GM21825 (cell line): ENCODE results near the gene HDAC7.

Experiments used
- ATAC-seq: cut with Tn5 transposase; IDR thresholded peaks from one replicate; pipeline ENCODE4 v1.9.1; 2021; ENCODE audit warnings: mild to moderate bottlenecking, moderate library complexity; ENCODE audit not compliant: unreplicated experiment

Gene HDAC7

DNA sequence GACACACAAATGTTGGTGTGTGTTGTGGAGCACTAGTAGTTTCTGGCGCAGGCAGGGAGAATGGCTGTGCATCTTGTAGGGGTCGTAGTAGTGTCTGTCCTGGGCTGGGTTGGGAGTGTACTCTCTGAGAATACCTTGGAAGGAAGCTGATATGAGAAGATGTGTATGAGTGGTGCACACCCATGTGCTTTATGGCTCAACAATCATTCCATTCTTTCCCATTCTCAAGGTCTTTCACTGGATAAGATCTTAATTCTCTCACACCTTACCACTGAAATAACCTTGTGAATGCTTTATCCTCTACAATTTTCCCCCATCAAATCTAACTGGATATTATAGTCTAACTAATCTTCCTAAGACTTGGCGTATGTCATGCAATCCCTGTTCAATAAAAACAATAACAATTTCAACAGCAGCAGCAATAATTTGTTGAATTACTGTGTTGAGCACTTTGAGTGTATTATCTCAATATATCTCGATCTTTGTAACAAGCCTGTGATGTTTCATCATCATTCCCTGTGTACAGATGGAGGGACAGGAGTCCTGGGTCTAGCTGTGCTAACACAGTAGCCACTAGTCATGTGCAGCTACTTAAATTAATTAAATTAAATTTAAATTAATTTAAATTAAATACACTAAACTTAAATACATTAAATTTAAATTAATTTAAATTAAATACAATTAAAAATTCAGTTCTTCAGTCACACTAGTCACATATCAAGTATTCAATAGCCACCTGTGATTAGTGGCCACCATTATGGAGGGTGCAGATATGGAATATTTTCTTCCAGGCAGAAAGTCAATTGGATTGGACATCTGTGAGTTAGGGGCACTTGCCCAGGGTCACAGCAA is 50.2 kb downstream of the HDAC7 start:
- no peak for ATAC-seq

DNA sequence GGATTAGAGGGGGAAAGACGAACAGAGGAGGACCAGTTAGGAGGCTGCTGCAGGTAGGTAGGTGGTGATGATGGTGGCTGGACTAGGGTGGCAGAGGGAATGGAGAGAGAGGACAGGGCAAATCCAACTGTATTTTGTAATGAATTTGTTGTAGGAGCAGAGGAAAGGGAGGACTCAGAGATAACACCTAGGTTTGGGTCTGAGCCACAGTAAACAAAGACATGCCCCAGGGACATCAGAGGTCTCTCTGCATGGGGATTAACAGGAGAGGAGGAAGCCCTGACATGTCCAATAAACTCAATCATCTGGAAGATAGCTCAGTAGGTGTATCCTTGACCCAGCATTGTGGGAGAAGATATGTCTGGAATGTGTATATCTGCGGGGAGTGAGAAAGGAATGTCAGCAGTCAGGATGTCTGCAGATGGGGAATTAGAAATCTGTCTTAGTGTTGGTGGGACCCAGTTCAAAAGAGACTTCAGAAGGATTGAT is 51.3 kb downstream of the HDAC7 start:
- ATAC-seq: no peak

DNA sequence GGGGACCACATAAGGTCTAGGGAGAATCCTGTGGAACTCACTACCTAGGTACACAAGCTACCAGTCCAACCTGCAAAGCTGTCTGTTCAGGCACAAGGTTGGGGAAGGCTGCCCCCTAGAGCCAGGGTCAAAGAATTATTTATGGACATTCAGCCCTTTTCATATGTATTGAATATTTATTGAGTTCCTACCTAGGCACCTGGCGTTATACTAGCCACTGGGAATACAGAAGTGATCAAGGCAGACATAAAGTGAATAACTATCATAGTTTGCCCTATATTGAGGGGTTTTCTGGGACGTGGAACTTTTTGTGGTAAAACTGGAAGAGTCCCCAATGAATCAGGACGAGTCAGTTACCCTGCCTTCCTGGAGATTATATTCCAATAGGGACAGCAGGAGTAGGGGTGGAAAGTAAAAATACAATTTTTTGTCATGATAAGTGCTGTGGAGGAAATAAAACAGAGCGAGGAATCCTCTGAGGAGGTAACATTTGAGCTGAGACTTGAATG is 52.4 kb downstream of the HDAC7 start:
- no peak for ATAC-seq

DNA sequence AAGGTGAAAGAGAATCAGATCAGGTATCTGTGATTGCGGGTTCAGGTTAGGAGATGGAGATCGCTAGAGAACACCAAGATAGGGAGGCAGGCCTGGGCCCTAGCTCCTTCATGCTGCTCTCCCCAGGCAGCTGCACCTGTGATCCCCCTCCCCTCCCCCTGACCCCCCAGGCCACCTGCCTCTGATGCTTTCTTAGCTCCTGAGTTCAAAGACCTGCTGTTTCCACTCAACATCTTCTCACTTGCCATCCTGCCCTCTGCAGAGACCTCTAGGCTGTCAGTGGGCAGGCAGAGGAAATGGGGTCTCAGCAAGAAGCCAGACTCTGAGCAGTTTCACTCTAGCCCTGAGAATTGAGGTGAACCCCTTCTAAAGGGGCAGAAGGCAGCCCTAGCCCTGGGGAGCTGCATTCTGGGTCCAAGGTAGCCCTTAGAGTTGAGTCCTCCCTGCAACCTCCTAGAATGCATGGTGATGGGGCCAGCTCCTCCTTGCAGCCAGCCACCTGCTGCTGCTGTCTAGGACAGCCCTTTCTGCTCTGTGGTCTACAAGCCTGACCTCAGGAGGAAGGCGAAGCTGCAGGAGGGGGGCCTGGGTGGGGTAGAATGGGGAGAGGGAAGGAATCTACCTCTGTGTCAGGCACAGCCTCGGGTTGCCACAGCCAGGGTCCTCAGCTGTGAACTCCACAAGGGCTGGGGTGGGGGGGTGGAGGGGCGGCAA is 53.0 kb downstream of the HDAC7 start:
- ATAC-seq: no peak

DNA sequence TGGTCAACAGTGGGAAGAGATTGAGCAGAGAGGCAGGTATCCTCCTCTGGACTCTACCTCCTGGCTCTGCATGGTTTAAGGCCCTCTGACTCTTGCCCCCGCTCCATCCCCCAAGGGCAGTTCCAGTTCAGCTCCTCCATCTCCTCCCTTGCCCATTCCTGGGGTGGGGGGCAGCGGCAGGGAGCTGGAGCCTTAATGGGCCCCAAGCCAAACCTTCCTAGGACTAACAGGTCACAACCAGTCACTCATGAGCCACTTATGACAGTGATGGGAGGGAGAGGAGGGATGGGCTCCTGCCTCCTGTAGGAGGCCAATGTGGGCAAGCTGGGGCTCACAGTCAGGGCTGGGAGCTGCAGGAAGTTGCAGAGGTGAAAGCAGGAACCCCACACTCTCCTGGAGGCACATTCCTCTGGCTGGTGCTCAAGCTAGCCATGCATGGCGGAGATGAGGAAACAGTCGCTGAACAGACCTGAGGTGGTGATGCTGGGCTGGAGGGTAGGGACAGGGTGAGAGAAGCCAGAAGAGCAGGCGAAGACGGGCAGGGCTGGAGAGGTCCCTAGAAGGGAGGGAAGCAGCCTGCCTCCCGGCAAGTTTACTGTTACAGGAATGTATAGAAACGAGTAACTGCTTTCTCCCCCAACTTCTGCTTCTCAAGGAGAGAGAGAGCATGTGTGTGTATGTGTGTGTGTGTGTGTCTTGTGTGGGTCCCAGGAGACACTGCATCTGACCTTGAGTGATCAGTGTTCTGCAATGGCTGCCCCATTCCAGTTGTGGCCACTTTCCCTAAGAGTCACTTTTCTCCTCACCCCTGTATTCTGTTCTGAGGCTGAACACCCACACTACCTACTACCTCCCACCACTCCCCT is 56.0 kb downstream of the HDAC7 start:
- no peak for ATAC-seq

DNA sequence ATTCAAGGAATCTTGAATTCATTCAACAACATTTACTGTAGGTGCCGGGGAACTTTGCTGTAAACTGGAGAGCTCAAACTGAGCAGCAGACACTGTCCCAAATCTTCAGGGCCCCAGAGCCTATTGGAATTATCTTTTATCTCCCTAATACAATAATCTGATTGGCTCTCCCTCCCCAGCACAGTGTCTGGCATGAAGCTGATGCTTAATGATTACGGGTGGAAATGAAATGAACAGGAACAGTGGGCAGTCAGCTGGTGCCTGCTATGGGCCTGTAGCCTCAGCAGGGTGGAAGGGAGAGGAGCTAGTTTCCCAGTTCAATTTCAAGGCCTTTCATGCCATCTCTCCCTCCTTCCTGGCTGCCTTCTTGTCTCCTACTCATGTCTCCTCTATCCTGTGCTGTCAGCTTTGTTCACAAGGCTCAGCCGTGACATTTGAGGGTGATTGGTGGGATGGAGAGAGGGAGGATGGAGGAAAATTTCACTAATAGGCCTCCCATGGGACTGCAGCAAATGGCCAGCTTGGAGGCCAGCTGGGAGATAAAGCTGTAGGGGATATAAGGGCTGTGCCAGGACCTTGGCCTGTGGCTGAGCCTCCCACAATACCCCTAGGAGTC is 56.7 kb downstream of the HDAC7 start:
- no peak for ATAC-seq

DNA sequence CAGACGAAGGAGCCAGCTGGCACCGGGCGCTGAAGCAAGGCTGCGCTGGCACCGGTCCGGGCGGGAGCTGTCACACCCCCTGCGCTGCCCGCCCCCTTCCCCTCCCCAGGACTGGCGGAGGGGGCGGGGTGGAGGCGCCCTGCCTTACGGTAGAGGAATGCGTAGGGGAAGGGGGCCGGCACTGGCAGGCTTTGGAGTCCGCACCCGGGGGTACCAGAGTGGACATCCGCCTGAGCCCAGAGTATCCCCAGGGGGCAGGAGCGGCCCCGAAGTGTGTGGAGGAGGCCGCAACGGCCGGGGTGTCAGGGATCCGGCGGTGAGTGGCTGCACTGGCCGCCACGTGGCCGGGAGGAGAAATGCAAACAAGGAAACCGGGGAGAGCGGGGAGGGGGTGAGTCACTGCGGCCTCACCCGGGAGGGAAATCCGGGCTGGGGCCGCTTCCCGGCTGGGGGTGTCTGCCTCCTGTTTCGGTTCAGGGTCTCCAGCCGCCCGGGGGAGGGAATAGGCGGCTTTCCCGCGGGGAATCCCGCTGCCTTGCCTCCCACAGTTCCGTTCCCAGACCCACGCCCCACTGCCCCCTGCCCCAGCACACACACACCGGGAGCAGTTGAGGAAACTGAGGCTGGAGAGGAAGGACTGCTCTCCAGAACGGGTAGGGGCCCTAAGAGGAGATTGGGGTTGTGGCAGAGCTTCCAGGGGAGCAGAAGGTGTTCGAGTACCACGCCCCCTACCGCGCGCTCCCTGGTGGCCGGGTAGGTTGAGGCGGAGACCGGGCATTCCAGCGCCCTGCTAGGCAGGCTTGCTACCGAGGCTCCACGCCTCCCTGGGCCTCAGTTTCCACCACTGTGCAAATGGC is 60.6 kb downstream of the HDAC7 start, which contains the start of gene RAPGEF3:
RAPGEF3 (minus strand) TSS at position 47 of the 857 bp plus-strand sequence. CDS start 324 bp downstream, outside the sequence.
- ATAC-seq: peak; percentile 52

DNA sequence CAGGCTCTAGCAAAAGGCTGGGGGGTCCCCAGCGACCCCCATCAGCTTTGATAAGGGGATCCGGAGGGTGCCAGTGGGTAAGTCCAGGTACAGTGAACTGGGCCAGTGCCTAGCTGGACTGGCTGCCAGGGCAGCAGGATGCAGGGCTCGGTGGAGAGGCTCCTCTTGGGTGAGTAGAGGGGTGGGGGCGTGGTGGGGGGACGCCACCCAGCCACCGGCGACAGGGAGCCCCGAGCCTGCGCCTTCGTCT is 61.2 kb downstream of the HDAC7 start:
- ATAC-seq: no peak

DNA sequence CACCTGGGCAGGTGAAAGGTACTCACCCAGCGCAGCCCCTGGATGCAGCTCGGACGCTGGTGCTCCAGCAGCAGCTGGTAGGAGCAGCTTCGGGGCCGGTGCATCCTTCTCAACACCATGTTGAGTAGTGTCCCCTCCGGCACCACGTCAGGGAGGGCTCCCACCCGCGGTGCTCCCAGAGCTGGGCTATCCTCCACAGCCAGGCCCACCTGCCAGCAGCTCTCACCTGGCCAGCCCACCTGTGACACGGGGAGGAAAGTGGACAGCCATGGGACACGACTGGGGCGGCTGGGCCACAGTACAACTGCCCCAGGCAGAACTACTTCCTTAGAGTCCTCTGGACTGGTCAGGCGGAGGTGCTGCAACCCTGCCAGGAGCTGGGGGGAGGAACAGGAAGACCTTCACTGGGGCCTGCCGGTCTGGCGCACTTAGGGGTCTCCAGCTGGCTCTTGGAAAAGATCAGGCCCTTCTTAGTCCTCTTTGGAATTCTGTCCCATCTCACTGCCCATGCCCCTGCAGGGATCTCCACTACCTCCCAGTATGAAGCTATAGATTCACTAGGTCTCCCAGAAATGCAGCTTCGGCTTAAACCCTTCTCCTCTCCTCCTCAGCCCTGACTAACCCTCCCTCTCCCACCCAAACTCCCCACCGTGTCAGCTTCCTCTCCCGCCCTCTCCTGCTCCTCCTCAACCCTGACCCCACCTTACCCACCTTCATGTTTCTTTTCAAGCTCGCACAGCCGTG is 61.7 kb downstream of the HDAC7 start:
- ATAC-seq: no peak

DNA sequence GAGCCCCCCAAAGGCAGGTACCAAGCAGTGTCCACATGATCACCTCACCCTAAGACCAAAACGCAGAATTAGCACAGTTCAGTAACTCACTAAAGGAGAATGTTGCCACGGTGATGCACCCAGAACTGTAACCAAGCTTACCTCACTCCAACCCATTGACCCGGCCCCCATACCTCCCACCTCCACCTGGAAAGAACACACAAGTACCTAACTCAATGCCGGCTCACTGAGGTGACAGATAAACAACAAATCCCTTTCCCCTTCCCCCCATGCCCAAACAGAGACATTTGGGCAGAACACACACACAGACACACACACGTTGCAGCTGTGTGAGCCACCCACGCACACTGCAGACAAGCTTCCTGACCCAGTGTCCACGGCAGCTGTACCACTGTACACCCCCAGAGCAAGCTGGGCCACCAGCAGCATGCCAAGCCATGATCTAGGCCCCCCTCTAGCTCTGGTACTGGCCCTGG is 62.3 kb downstream of the HDAC7 start:
- no peak for ATAC-seq

DNA sequence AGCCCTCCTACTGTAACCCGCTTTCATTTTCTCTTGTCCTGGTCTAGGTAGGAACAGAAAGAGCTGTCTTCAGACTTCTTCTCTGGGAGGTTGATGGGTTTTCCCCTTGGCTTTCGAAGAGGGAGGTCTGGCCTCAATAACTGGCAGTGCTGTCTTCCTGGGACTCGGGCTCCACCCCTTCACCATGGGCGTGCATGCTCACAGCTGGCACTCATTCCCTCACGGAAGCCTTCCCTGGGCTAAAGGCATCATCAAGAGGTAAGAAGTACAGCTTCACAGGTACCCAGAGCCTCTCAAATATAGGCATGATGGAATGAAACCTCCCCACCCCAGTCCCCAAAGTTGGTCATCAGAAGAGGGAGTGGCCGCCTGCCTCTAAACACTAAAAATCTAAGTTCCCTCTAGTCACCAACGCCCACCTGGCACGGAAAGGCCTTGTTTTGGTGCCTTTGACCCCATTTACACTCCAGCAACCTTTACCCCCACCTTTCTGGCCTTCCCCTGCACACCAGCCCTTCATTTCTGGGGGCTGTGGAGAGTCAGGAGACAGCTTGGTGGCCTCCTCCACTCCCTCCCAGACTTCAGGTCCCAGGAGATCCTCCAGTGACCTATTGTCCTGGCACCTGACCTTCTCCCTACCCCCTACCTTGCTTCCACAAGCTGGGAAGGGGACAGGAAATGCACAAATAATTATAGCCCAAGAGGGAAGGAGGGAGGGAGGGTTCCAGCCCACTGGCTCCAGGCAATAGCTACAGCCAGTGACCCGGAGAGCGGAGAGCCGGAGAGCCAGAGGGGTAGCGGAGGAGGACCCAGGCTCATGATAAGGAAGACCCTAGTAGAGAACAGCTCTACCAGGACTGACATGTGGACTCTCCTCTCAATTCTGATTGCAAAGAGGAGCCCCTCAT is 63.8 kb downstream of the HDAC7 start:
- peak; percentile 65 for ATAC-seq

DNA sequence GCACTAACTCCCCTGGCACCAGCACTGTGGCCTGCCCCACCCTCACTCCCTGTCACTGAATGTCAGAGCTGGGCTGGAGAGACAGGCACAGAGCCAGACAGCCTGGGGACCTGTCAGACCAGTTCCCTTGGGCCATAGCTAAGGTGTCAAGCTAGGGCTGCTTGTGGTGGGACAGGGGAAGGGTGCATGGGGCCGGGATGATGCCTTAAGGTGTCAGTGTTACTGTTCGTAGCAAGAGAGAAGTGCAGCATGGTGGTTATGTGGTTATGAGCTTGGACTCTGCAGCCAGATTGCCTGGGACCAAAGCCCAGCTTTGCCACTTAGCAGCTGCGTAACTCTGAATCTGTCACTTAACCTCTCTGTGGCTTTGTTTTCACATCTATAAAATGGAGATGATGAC is 64.8 kb downstream of the HDAC7 start:
- no peak for ATAC-seq

DNA sequence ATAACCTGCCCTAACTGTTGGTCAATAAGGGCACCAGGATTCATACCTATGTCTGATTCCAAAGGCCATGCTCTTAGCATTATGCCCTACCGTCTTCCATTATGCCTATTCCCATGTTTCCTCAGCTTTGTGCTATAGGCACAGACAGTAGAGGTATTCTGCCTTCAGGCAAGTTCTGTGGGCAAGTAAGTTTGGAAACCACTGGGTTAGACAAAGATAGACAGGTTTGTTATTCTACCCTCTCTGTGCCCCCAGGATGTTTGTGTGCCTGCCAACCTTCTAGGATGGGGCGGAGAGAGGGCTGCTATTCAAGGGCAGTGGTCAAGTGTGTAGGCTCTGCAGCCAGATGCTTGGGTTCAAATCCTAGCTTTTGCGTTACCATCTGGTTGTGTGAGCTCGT is 65.6 kb downstream of the HDAC7 start:
- ATAC-seq: no peak

DNA sequence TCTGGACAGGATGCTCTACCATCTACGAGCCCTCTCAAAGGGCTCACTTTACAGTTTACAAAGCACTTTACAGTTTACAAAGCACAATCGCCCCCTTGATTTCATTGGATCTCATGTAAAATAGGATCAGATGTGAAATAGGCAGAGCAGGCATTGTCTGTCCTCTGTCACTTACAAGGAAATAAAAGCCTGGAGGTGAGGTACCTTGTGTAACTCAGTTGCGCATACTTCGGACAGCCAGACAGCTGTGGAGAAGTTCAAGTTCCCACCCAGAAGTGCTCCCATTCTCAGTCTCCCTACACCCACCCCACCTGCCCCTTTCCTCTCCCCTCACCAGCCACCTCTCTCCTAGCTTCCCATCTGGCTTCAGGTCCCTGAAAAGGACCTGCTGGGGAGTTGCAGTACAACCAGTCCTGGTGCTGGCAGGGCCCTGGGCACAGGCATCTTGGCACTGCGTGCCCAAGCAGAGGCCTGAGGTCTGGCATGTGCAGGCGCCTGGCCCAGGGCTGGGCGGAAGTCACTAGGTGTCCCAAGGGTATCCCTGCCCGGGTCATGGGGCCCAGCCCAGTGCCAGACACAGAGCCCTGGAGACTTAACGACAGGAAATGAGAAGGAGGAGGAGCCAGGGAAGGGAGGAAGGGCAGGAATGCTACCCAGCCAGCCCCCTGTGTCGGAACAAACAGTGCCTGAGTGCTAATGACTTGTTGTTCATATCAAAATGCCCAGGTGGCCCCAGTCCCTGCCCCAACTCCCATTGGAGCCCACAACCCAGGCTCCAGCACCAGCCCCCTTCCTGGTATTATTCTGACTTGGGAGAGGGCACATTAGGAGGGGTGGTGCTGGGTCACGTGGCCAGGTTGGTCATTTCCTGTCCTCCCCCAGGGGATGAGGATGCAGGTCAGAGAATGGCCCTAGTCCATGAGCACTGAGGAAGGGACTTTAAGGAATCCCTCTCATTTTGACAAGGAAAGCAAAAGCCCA is 66.4 kb downstream of the HDAC7 start:
- no peak for ATAC-seq

DNA sequence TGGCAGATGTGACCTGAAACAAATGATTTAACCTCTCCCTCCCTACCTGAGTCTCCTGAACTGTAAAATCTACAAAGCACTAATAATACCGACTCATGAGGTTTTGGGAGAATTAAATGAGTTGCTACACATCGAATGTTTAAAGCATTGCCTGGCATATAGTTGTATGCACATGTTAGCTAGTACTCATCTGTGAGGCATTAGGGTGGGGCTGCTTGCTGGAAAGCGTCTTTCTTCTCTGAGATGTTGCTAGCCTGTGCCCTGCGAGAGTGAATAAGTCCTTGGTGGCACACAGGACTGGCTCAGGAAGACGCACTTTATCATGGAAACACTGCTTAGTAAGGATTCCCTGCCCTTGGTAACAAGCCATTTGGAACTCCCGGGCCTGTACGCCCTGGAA is 67.2 kb downstream of the HDAC7 start:
- ATAC-seq: no peak

DNA sequence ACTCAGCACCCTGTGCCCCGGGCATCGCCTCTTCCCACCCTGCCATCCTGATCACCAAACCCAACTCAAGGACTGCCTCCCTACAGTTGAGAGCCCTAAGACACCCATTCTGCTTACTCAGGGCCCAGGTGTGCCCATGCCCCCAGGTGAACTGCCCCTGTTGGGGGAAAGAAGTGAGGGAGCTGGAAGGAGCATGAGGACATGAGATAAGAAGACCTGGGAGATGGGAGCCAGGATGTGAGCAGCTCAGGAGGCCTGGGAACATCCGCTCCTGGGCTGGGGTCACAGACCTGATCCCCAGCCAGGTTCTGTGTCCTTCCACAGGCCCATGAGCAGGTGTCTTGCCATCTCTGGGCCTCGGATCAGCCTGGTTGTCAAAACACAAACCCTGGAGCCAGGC is 67.6 kb downstream of the HDAC7 start:
- ATAC-seq: no peak

DNA sequence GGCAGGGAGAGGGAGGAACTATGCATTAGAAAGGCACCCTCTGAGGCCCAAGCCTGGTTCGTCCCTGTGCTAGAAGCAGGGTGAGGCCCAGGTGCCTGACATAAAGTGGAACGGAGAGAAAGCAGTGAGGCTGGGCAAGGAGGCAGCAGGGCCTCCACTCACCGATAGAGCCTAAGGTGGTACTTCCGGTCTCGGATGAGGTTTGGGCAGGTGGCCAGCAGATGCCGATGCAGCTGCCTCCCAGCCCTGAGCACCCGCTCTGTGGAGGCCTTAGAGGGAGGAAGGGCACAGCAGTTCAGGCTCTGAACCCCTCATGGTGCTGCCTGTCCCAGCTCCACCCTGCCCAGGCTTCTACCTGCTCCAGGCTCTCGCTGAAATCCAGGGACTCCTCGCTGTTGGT is 68.1 kb downstream of the HDAC7 start:
- no peak for ATAC-seq
